HCT116 (cell line): ENCODE results near the gene SPAG8. TPM values are rescaled to one million over a fixed set of nuclear protein-coding genes. Genes with fewer than 3 reads are reported as not detected.

Experiments used
- ATAC-seq: fragments of 200-7000 bp; cut with Tn5 transposase; 2 replicates; pipeline ENCODE4 v1.9.1; 2020; ENCODE audit warnings: mild to moderate bottlenecking, moderate library complexity
- BruUV-seq: library from RNA; stranded (reverse); fragments of 400-500 nt; replicated peaks from 2 replicates; lab custom pipeline; 2021; lab: Mats Ljungman, UMichigan
- CTCF ChIA-PET: fragments of 300-600 bp; sonication (Branson Sonifier 250); formaldehyde crosslinking; loops from one replicate; lab custom pipeline; 2021; ENCODE audit warnings: antibody characterized with exemption; lab: Charles Lee
- POLR2A ChIA-PET: fragments of 300-600, 350-600 bp; sonication (Branson Sonifier 250); formaldehyde crosslinking; loops from one replicate; lab custom pipeline; 2021; ENCODE audit warnings: antibody characterized with exemption; lab: Charles Lee
- RAD21 ChIA-PET, 2 experiments: fragments of 300-600 bp; sonication (Branson Sonifier 250); formaldehyde crosslinking; loops; one replicate each; lab custom pipeline; 2023; ENCODE audit warnings: low total read pairs in 2 of 2; ENCODE audit not compliant: uncharacterized antibody in 2 of 2, unreplicated experiment in 2 of 2, low non-redundant PET in 1 of 2; lab: Charles Lee
- DNase-seq: peaks from one replicate; pipeline ENCODE4 v3.0.0-alpha.2; 2010; ENCODE audit warnings: low read depth, low spot score
- H2AFZ ChIP-seq: fragments of 200-600 bp; shearing (Covaris generic), sonication (generic); 2 replicates; pipeline ENCODE4 v1.6.1; 2017; ENCODE audit warnings: low read depth, mixed run types, mixed read lengths, antibody characterized with exemption, low read length; ENCODE audit not compliant: poor library complexity, severe bottlenecking
- H3K27ac ChIP-seq: 2 replicates; pipeline ENCODE4 v1.5.1; 2012; ENCODE audit warnings: low read depth, low read length
- H3K27me3 ChIP-seq: fragments of 200-600 bp; sonication (generic); 2 replicates; pipeline ENCODE4 v1.6.1; 2016; ENCODE audit warnings: mixed run types, low read length, mixed read lengths; ENCODE audit not compliant: insufficient read depth
- H3K36me3 ChIP-seq, 2 experiments: fragments of 200-500 bp in 1 of 2; fragments of 200-600 bp in 1 of 2; sonication (Bioruptor generic) in 1 of 2; sonication (generic) in 1 of 2; 2 replicates each; pipeline versions ENCODE4 v1.5.1 to v1.6.1; 2014 to 2016; ENCODE audit warnings: low read length in 2 of 2, inconsistent platforms in 1 of 2, mixed read lengths in 1 of 2, mixed run types in 1 of 2; ENCODE audit not compliant: insufficient read depth in 2 of 2, control insufficient read depth in 1 of 2
- H3K4me1 ChIP-seq, 2 experiments: fragments of 200-600 bp in 1 of 2; sonication (generic) in 1 of 2; 2 replicates each; pipeline versions ENCODE4 v1.5.1 to v1.6.1; 2012 to 2017; ENCODE audit warnings: low read length in 2 of 2, inconsistent platforms in 1 of 2, mild to moderate bottlenecking in 1 of 2, mixed read lengths in 1 of 2, mixed run types in 1 of 2, moderate library complexity in 1 of 2; ENCODE audit not compliant: insufficient read depth in 2 of 2, control insufficient read depth in 1 of 2
- H3K4me2 ChIP-seq: fragments of 200-600 bp; sonication (generic); 2 replicates; pipeline ENCODE4 v1.6.1; 2017; ENCODE audit warnings: mixed run types, low read length, mixed read lengths
- H3K4me3 ChIP-seq, 2 experiments: fragments of 200-600 bp in 1 of 2; sonication (generic) in 1 of 2; replicated peaks in 1 of 2; 2 replicates each; pipeline ENCODE4 v1.5.1; 2011 to 2016; ENCODE audit warnings: low read length in 2 of 2, control low read depth in 1 of 2, low read depth in 1 of 2, mild to moderate bottlenecking in 1 of 2, mixed read lengths in 1 of 2, mixed run types in 1 of 2
- H3K79me2 ChIP-seq: fragments of 200-600 bp; sonication (generic); 2 replicates; pipeline ENCODE4 v1.6.1; 2017; ENCODE audit warnings: mild to moderate bottlenecking, mixed run types, low read length, moderate library complexity, mixed read lengths; ENCODE audit not compliant: insufficient read depth
- H3K9ac ChIP-seq: fragments of 200-600 bp; sonication (generic); 2 replicates; pipeline ENCODE4 v1.6.1; 2016; ENCODE audit warnings: low read length, mixed read lengths
- H3K9me2 ChIP-seq: fragments of 200-600 bp; sonication (generic), shearing (Covaris generic); 2 replicates; pipeline ENCODE4 v1.6.1; 2017; ENCODE audit warnings: mixed run types, mild to moderate bottlenecking, moderate library complexity; ENCODE audit not compliant: insufficient read depth
- H3K9me3 ChIP-seq, 2 experiments: fragments of 200-500 bp in 1 of 2; fragments of 200-600 bp in 1 of 2; sonication (Bioruptor generic) in 1 of 2; sonication (generic) in 1 of 2; 2 replicates each; pipeline ENCODE4 v1.6.1; 2014 to 2017; ENCODE audit warnings: low read length in 2 of 2, mixed read lengths in 2 of 2, inconsistent platforms in 1 of 2, low read depth in 1 of 2, mild to moderate bottlenecking in 1 of 2, mixed run types in 1 of 2, moderate library complexity in 1 of 2; ENCODE audit not compliant: control insufficient read depth in 1 of 2, insufficient read depth in 1 of 2
- H4K20me1 ChIP-seq: fragments of 200-600 bp; sonication (generic), shearing (Covaris generic); 2 replicates; pipeline ENCODE4 v1.6.1; 2017; ENCODE audit warnings: mixed run types, mild to moderate bottlenecking, moderate library complexity; ENCODE audit not compliant: insufficient read depth
- CBX3 ChIP-seq: IDR thresholded peaks from 2 replicates; pipeline ENCODE4 v1.6.1; 2012; ENCODE audit warnings: low read depth
- EZH2 ChIP-seq: fragments of 200-600 bp; sonication (generic); IDR thresholded peaks from 2 replicates; pipeline ENCODE4 v1.6.1; 2017; ENCODE audit warnings: antibody characterized with exemption, mixed run types
- REST ChIP-seq: IDR thresholded peaks from 2 replicates; pipeline ENCODE4 v1.6.1; 2012; ENCODE audit warnings: low read depth
- SRF ChIP-seq: IDR thresholded peaks from 2 replicates; pipeline ENCODE4 v1.6.1; 2012; ENCODE audit warnings: low read depth
- ZNF274 ChIP-seq: fragments of 200-500 bp; sonication (Bioruptor generic); IDR thresholded peaks from 2 replicates; pipeline ENCODE4 v1.6.1; 2014; ENCODE audit warnings: mild to moderate bottlenecking, low read depth, low read length, inconsistent platforms
- intact Hi-C: fragments of 100-400 bp; cut with micrococcal nuclease; formaldehyde crosslinking; loops from 2 replicates; pipeline ENCODE4 v1.10.0; 2022
- total RNA-seq: library from RNA; stranded (reverse); gene quantifications from one replicate; pipeline ENCODE4 v1.2.1, GENCODE V29; 2021; ENCODE audit not compliant: unreplicated experiment

The SPAG8 gene
- total RNA-seq, 1 experiment from 2014 or later = 0.39 TPM

DNA sequence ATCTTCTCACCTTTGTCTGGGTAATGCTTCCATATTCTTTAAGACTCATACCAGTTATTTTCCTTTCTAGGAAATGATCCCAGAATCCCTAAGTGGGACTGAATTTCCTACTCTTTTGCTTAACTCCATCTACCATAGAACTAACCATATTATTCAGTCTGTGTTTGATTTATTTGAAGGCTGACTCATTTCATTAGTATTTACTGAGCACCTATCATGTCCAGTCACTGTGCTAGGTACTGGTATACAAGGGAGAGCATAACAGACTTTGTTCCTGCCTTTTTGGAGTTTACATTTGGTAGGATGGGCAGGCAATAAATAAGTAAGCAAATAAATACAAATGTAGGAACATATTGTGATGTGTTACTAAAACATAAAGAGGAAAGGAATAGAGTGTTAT, 16.4 kb downstream of the SPAG8 start (continued):
- no peak for TF ChIP-seq REST
- no peak for TF ChIP-seq CBX3
- no peak for TF ChIP-seq ZNF274
- TF ChIP-seq EZH2 = no peak
- no peak for TF ChIP-seq SRF

DNA sequence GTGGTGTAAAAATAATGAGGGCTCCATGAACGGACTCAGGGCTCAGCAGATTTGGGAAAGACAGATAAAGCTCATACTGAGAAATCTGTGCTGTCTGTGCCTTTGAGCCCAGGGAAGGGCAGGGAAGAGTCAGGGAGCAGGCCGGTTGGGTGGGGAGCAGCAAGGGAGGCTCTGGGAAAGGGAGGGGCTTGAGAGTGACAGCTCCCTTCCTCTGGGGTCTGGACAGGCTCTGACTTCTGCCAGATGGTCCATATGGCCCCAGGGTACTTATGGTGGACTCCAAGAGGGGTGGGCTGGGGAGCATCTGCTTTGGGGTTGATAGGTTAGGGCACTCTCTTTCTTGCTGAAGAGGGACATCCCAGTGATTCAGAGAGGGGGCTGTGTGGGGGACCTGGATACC, 18.6 kb downstream of the SPAG8 start:
- no peak overlapping the region for H2AFZ ChIP-seq
- no peaks in the 10 kb centered on the region for H4K20me1 ChIP-seq
- RAD21 ChIA-PET = no interaction called here
- ATAC-seq (no peak), DNase-seq (no peak)
- no peaks in the 10 kb centered on the region for H3K9me3 ChIP-seq
- H3K9me2 ChIP-seq = no peaks in the 10 kb centered on the region
- 0 out of 4 replicates have a peak, but pooled peaks cover 0 to 4% of the 10 kb centered on the region in 2 experiments for H3K36me3 ChIP-seq
- no peak for TF ChIP-seq ZNF274
- H3K4me1 ChIP-seq = peaks cover 0 to 20% of the 10 kb centered on the region in 2 experiments; a peak in 2 of 4 replicates
- no peak overlapping the region for H3K9ac ChIP-seq
- POLR2A ChIA-PET = no interaction called here
- no peak overlapping the region for H3K4me2 ChIP-seq
- intact Hi-C loops = no loop called here
- no peaks in the 10 kb centered on the region for H3K27me3 ChIP-seq
- H3K4me3 ChIP-seq = no peak overlapping the region
- H3K27ac ChIP-seq = no peak overlapping the region
- no TSS peak for BruUV-seq
- H3K79me2 ChIP-seq = no peaks in the 10 kb centered on the region
- CTCF ChIA-PET = interaction anchor here (1.0 kb wide), 1 partner anchor 89 kb away, joined by 4 read pairs; no protein-coding TSS in a partner anchor
